K562 (cell line): ENCODE results near the gene FAM180B. TPM values are rescaled to one million over a fixed set of nuclear protein-coding genes. Genes with fewer than 3 reads are reported as not detected.

Source experiments
- ARID4B ChIP-seq: sonication (generic); formaldehyde crosslinking; IDR thresholded peaks from 2 replicates; pipeline ENCODE4 v1.8.0; 2022; ENCODE audit warnings: mild to moderate bottlenecking, missing genetic modification reagents
- CHD4 ChIP-seq: fragments of 200-600 bp; sonication (generic); IDR thresholded peaks from 3 replicates; pipeline ENCODE4 v1.6.1; 2012; ENCODE audit warnings: low read depth, mild to moderate bottlenecking, mixed read lengths, low read length, inconsistent platforms; ENCODE audit not compliant: insufficient read depth, insufficient replicate concordance, poor library complexity, severe bottlenecking
- GABPB1 ChIP-seq: sonication (generic); formaldehyde crosslinking; IDR thresholded peaks from 2 replicates; pipeline ENCODE4 v1.8.0; 2022; ENCODE audit warnings: mild to moderate bottlenecking, missing genetic modification reagents
- POLR2H ChIP-seq: IDR thresholded peaks from 2 replicates; pipeline ENCODE4 v1.6.1; 2016; ENCODE audit warnings: missing genetic modification characterization, low read depth, mild to moderate bottlenecking, control low read depth, missing compliant biosample characterization, moderate library complexity
- SRSF7 ChIP-seq: fragments of 200-400 bp; formaldehyde crosslinking; optimal IDR thresholded peaks from 2 replicates; pipeline ENCODE3; 2017; ENCODE audit warnings: mild to moderate bottlenecking, low read depth, low read length
- ZBTB1 ChIP-seq: sonication (generic); formaldehyde crosslinking; IDR thresholded peaks from 2 replicates; pipeline ENCODE4 v1.8.1; 2023; ENCODE audit warnings: missing genetic modification reagents, low read depth, mild to moderate bottlenecking, borderline replicate concordance
- ZEB2 ChIP-seq: fragments of 450-650 bp; IDR thresholded peaks from 2 replicates; pipeline ENCODE4 v1.6.1; 2016
- ZNF174 ChIP-seq: fragments of 250-450 bp; sonication (Bioruptor Pico); IDR thresholded peaks from 2 replicates; pipeline ENCODE4 v1.4.0; 2020; ENCODE audit warnings: mild to moderate bottlenecking
- ZNF75A ChIP-seq: fragments of 450-650 bp; formaldehyde crosslinking; IDR thresholded peaks from 2 replicates; pipeline ENCODE4 v1.4.0; 2020; ENCODE audit warnings: mild to moderate bottlenecking
- polyA plus RNA-seq, 8 experiments: library from polyadenylated mRNA; depleted of rRNA in 4 of 8; stranded (reverse) in 5 of 8; unstranded in 3 of 8; fragments of >200 nt; fragmentation: Nextera tagmentation in 2 of 8; fragmentation: Illumina TruSeq in 1 of 8; extraction: Ambion mirVana in 2 of 8; extraction: Trizol in 1 of 8; gene quantifications; 2 replicates each; pipeline versions ENCODE4 v1.2.1 to v1.2.3, GENCODE V29; 2011 to 2014; ENCODE audit warnings: inconsistent platforms in 1 of 8, missing spikeins in 1 of 8
- total RNA-seq, 7 experiments: library from RNA; depleted of rRNA in 6 of 7; stranded (reverse); fragments of >200 nt in 6 of 7; fragmentation: Illumina TruSeq in 2 of 7; extraction: Trizol in 2 of 7; gene quantifications; 2 replicates each; pipeline versions ENCODE4 v1.2.1 to v1.2.3, GENCODE V29; 2011 to 2021; ENCODE audit warnings: low replicate concordance in 1 of 7
- TF ChIP-seq, protein P1 (sequence below): fragments of 250-450 bp; sonication (Bioruptor Pico); IDR thresholded peaks from 2 replicates; pipeline ENCODE4 v1.5.0; 2021; ENCODE audit warnings: mild to moderate bottlenecking, moderate library complexity
- TF ChIP-seq, protein P2 (sequence below): fragments of 250-450 bp; sonication (Bioruptor Pico); IDR thresholded peaks from 2 replicates; pipeline ENCODE4 v1.4.0; 2020; ENCODE audit warnings: mild to moderate bottlenecking, moderate library complexity
- TF ChIP-seq, protein P3 (sequence below): fragments of 450-650 bp; IDR thresholded peaks from 2 replicates; pipeline ENCODE4 v1.6.1; 2016
- TF ChIP-seq, protein P4 (sequence below): fragments of 450-650 bp; conservative IDR thresholded peaks from 2 replicates; pipeline ENCODE4 v1.6.1; 2016; ENCODE audit warnings: missing genetic modification characterization, low read depth, mild to moderate bottlenecking, control low read depth, missing compliant biosample characterization

Gene FAM180B
- total and polyA plus RNA-seq, 9 of the 15 experiments (the other 6 are each of a cell fraction or from before 2014, with no cell fraction given), result 0.05 to 0.14 TPM; not detected in 7

- TF ChIP-seq ZBTB1 (CRISPR knock-in tag) (peak; percentile 81; the same call in 1 of the 2 replicates), ZNF174 (CRISPR knock-in tag) (no peak), GABPB1 (peak; percentile 100), ZNF75A (CRISPR knock-in tag) (no peak), CHD4 (no peak), ZEB2 (peak; percentile 100), POLR2H (peak; percentile 69; the same call in 1 of the 2 replicates), SRSF7 (no peak), ARID4B (CRISPR knock-in tag) (peak; percentile 87)
- TF ChIP-seq, protein P1, sequence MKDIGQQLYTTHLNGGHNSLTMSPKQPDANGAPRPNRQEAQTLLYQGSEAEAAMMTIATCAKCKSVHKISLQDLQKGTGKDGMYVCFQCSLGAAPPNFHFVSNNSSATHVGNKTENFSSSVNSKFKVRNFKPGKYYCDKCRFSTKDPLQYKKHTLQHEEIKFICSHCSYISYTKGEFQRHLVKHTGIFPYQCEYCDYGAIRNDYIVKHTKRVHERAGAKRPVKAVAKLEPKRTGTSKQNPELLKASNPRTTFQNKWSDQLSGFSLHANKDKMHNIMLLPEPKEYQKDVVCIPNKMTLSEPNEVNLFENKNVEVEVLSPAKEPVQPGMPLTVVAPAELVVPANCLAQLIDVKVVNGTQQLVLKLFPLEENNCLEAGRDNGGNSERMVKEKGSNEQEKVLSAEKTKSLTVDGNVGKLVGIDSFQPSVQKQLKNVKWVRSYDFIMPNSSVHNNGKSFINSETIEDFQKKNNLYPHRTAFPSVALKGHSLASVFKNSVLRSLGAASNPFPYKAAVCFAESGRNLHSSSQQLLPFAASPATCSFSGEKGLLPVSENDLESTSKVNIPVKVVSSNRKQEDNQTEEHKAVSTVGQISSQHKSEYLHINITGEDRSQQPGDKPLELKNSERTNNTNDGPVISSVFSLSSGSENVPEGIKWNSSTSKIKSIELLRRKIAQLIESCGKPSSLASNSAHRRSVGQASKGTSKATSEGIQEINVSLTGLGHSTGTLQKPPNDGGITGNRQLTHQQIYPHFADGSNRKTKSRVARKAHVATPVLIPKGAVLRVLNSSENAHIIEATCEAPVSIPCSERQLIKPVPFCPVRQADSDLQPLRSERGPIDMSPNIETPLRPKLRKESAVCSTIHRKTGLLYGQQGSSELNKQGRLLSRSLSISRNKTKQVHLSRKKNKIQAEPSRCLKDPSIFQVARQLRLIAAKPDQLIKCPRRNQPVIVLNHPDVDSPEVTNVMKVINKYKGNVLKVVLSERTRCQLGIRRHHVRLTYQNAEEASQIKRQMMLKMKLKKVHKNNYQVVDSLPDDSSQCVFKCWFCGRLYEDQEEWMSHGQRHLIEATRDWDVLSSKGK (CRISPR knock-in tag), result no peak
- TF ChIP-seq, protein P2, sequence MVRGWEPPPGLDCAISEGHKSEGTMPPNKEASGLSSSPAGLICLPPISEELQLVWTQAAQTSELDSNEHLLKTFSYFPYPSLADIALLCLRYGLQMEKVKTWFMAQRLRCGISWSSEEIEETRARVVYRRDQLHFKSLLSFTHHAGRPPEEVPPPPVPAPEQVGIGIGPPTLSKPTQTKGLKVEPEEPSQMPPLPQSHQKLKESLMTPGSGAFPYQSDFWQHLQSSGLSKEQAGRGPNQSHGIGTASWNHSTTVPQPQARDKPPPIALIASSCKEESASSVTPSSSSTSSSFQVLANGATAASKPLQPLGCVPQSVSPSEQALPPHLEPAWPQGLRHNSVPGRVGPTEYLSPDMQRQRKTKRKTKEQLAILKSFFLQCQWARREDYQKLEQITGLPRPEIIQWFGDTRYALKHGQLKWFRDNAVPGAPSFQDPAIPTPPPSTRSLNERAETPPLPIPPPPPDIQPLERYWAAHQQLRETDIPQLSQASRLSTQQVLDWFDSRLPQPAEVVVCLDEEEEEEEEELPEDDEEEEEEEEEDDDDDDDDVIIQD, result no peak
- TF ChIP-seq, protein P3, sequence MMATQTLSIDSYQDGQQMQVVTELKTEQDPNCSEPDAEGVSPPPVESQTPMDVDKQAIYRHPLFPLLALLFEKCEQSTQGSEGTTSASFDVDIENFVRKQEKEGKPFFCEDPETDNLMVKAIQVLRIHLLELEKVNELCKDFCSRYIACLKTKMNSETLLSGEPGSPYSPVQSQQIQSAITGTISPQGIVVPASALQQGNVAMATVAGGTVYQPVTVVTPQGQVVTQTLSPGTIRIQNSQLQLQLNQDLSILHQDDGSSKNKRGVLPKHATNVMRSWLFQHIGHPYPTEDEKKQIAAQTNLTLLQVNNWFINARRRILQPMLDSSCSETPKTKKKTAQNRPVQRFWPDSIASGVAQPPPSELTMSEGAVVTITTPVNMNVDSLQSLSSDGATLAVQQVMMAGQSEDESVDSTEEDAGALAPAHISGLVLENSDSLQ, result peak; percentile 95
- TF ChIP-seq, protein P4, sequence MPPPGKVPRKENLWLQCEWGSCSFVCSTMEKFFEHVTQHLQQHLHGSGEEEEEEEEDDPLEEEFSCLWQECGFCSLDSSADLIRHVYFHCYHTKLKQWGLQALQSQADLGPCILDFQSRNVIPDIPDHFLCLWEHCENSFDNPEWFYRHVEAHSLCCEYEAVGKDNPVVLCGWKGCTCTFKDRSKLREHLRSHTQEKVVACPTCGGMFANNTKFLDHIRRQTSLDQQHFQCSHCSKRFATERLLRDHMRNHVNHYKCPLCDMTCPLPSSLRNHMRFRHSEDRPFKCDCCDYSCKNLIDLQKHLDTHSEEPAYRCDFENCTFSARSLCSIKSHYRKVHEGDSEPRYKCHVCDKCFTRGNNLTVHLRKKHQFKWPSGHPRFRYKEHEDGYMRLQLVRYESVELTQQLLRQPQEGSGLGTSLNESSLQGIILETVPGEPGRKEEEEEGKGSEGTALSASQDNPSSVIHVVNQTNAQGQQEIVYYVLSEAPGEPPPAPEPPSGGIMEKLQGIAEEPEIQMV (tag), result peak; percentile 84
Observed at GRCh38 chr11:47578524-47579494, 7.7 kb upstream of the FAM180B start, which contains the start of the genes KBTBD4 and NDUFS3 (continued).
